MG63 (cell line): ENCODE measurements around the gene ASH1L. TPM values are rescaled to one million over a fixed set of nuclear protein-coding genes. Genes with fewer than 3 reads are reported as not detected.
"Not testable (repeated sequence)": the region's sequence is repeated elsewhere in the genome, so short reads cannot be mapped to it uniquely, and the experiment has no call there.

Experiments used
- DNase-seq: peaks from one replicate; pipeline ENCODE4 v3.0.0-alpha.2; 2020
- H3K27me3 ChIP-seq: fragments of 250-450 bp; sonication (Bioruptor Pico); 2 replicates; pipeline ENCODE4 v1.5.1; 2020; ENCODE audit warnings: mild to moderate bottlenecking, moderate library complexity
- H3K36me3 ChIP-seq: fragments of 250-450 bp; sonication (Bioruptor Pico); 2 replicates; pipeline ENCODE4 v1.5.1; 2020; ENCODE audit warnings: mild to moderate bottlenecking, moderate library complexity
- H3K4me3 ChIP-seq: fragments of 250-450 bp; sonication (Bioruptor Pico); 2 replicates; pipeline ENCODE4 v1.5.1; 2020; ENCODE audit warnings: mild to moderate bottlenecking, moderate library complexity
- H3K9me3 ChIP-seq: fragments of 250-450 bp; sonication (Bioruptor Pico); 2 replicates; pipeline ENCODE4 v1.5.1; 2020; ENCODE audit warnings: mild to moderate bottlenecking, moderate library complexity
- total RNA-seq: library from RNA; depleted of rRNA; stranded (reverse); fragments of >200 nt; shearing (Covaris generic); gene quantifications from 2 replicates; pipeline ENCODE4 v1.2.3, GENCODE V29; 2014; ENCODE audit warnings: low replicate concordance; rRNA removed

Gene ASH1L
- total RNA-seq, 1 experiment from 2014 or later, result 15.6 TPM

GRCh38 chr1:155295183-155295941 lies 267.2 kb downstream of the ASH1L start:
- Histone ChIP-seq H3K36me3 (no peaks in the 10 kb centered on the region), H3K9me3 (no peaks in the 10 kb centered on the region), H3K4me3 (no peak overlapping the region), H3K27me3 (no peaks in the 10 kb centered on the region; the same call in 1 of the 2 replicates)
- DNase-seq, result no peak

- DNase-seq, result no peak
- Histone ChIP-seq H3K36me3 (no peaks in the 10 kb centered on the region), H3K27me3 (no peaks in the 10 kb centered on the region; the same call in 1 of the 2 replicates), H3K9me3 (no peaks in the 10 kb centered on the region), H3K4me3 (no peak overlapping the region)
These were observed 268.0 kb downstream of the ASH1L start for GRCh38 chr1:155294520-155295182.

- no peak overlapping the region for H3K4me3 ChIP-seq
- H3K9me3 ChIP-seq, result no peaks in the 10 kb centered on the region
- H3K36me3 ChIP-seq, result no peaks in the 10 kb centered on the region
- DNase-seq, result no peak
- no peaks in the 10 kb centered on the region; the same call in 1 of the 2 replicates for H3K27me3 ChIP-seq
These were observed 269.4 kb downstream of the ASH1L start for GRCh38 chr1:155293086-155293749.

GRCh38 chr1:155291006-155291405 lies 271.6 kb downstream of the ASH1L start:
- not testable (repeated sequence) for H3K27me3 ChIP-seq, H3K36me3 ChIP-seq

GRCh38 chr1:155287987-155288543 lies 274.5 kb downstream of the ASH1L start:
- H3K36me3 ChIP-seq, result no peaks in the 10 kb centered on the region
- no peaks in the 10 kb centered on the region for H3K27me3 ChIP-seq
- H3K4me3 ChIP-seq, result no peak overlapping the region
- no peaks in the 10 kb centered on the region for H3K9me3 ChIP-seq
- DNase-seq, result no peak

More at GRCh38 chr1:155291006-155291405, 271.6 kb downstream of the ASH1L start:
- not testable (repeated sequence) for H3K9me3 ChIP-seq, H3K4me3 ChIP-seq, DNase-seq

- no peaks in the 10 kb centered on the region for H3K9me3 ChIP-seq
- no peaks in the 10 kb centered on the region for H3K27me3 ChIP-seq
- H3K36me3 ChIP-seq, result no peaks in the 10 kb centered on the region
- DNase-seq, result no peak
- no peak overlapping the region for H3K4me3 ChIP-seq
These were observed 276.1 kb downstream of the ASH1L start for GRCh38 chr1:155286544-155286943.

GRCh38 chr1:155285631-155286044 lies 277.0 kb downstream of the ASH1L start:
- H3K36me3 ChIP-seq, result no peaks in the 10 kb centered on the region
- no peaks in the 10 kb centered on the region for H3K27me3 ChIP-seq
- no peaks in the 10 kb centered on the region for H3K9me3 ChIP-seq
- no peak for DNase-seq
- H3K4me3 ChIP-seq, result no peak overlapping the region

Other genes with a start within 250 kb of the ASH1L start
- 22.9 and 27.0 TPM in 2 replicates for gene RUSC1, start 241.9 kb downstream of the ASH1L start, total RNA-seq
- 32.4 and 59.4 TPM in 2 replicates for gene MSTO1, start 47.4 kb upstream of the ASH1L start, total RNA-seq
- 32.6 and 48.1 TPM in 2 replicates for gene YY1AP1, start 126.0 kb upstream of the ASH1L start, total RNA-seq
- 79.0 and 111 TPM in 2 replicates for gene DAP3, start 126.3 kb upstream of the ASH1L start, total RNA-seq